ENCODE results near the gene OBSCN.

- TF ChIP-seq, protein P1, sequence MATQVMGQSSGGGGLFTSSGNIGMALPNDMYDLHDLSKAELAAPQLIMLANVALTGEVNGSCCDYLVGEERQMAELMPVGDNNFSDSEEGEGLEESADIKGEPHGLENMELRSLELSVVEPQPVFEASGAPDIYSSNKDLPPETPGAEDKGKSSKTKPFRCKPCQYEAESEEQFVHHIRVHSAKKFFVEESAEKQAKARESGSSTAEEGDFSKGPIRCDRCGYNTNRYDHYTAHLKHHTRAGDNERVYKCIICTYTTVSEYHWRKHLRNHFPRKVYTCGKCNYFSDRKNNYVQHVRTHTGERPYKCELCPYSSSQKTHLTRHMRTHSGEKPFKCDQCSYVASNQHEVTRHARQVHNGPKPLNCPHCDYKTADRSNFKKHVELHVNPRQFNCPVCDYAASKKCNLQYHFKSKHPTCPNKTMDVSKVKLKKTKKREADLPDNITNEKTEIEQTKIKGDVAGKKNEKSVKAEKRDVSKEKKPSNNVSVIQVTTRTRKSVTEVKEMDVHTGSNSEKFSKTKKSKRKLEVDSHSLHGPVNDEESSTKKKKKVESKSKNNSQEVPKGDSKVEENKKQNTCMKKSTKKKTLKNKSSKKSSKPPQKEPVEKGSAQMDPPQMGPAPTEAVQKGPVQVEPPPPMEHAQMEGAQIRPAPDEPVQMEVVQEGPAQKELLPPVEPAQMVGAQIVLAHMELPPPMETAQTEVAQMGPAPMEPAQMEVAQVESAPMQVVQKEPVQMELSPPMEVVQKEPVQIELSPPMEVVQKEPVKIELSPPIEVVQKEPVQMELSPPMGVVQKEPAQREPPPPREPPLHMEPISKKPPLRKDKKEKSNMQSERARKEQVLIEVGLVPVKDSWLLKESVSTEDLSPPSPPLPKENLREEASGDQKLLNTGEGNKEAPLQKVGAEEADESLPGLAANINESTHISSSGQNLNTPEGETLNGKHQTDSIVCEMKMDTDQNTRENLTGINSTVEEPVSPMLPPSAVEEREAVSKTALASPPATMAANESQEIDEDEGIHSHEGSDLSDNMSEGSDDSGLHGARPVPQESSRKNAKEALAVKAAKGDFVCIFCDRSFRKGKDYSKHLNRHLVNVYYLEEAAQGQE (IDR thresholded peaks at IDR 0.05; ENCODE audit: insufficient read depth in 1 of 2, low read depth in 2 of 2, low read length in 2 of 2) = no peak
- TF ChIP-seq POLR2AphosphoS5 (IDR thresholded peaks at IDR 0.05; ENCODE audit: low read depth, low read length) (no peak), FOXP2 (optimal IDR thresholded peaks at IDR 0.05; ENCODE audit: borderline replicate concordance, extremely low read depth, extremely low read length, insufficient read depth) (no peak)
These were observed 99.6 kb downstream of the OBSCN start for GRCh38 chr1:228307218-228308023.
